NOMO-1 (cell line): ENCODE measurements around the gene UBE2Q2.
"Not testable (repeated sequence)": the region's sequence is repeated elsewhere in the genome, so short reads cannot be mapped to it uniquely, and the experiment has no call there.

Experiments used
- DNase-seq, 2 experiments: peaks; one replicate each; lab custom pipeline; 2025; ENCODE audit not compliant: unreplicated experiment in 2 of 2; lab: John Stamatoyannopoulos, UW

UBE2Q2 gene

GRCh38 chr15:75823860-75824613 lies 19.2 kb upstream of the UBE2Q2 start:
- no peak for DNase-seq

- no peak for DNase-seq
These were observed 15.6 kb upstream of the UBE2Q2 start for GRCh38 chr15:75827691-75828090.

GRCh38 chr15:75828429-75828828 lies 14.8 kb upstream of the UBE2Q2 start:
- no peak for DNase-seq

- DNase-seq, result no peak
These were observed 12.1 kb upstream of the UBE2Q2 start for GRCh38 chr15:75830910-75831805.

- DNase-seq, result no peak
These were observed 11.5 kb upstream of the UBE2Q2 start for GRCh38 chr15:75831806-75832102.

- no peak for DNase-seq
These were observed 11.1 kb upstream of the UBE2Q2 start for GRCh38 chr15:75832114-75832513.

- no peak for DNase-seq
These were observed 9.2 kb upstream of the UBE2Q2 start for GRCh38 chr15:75834021-75834420.

- DNase-seq, result peak; percentile 55 to 93
These were observed 7.0 kb upstream of the UBE2Q2 start for GRCh38 chr15:75835990-75836958.

- DNase-seq, result peak; percentile 85 to 91
These were observed 6.3 kb upstream of the UBE2Q2 start for GRCh38 chr15:75836959-75837334.

GRCh38 chr15:75840659-75841058 lies 2.6 kb upstream of the UBE2Q2 start:
- DNase-seq, result no peak

- DNase-seq, result no peak
These were observed 1.6 kb upstream of the UBE2Q2 start for GRCh38 chr15:75841626-75842025.

GRCh38 chr15:75843678-75844581 lies 683 bp downstream of the UBE2Q2 start:
- peak; percentile 40 to 62 for DNase-seq

GRCh38 chr15:75844629-75845335 lies 1.5 kb downstream of the UBE2Q2 start:
- no peak for DNase-seq

GRCh38 chr15:75849167-75849566 lies 5.9 kb downstream of the UBE2Q2 start:
- DNase-seq, result no peak

- no peak for DNase-seq
These were observed 7.5 kb downstream of the UBE2Q2 start for GRCh38 chr15:75850708-75851107.

- DNase-seq, result not testable (repeated sequence)
These were observed 8.3 kb downstream of the UBE2Q2 start for GRCh38 chr15:75851566-75851965.

GRCh38 chr15:75857886-75858285 lies 14.6 kb downstream of the UBE2Q2 start:
- DNase-seq, result no peak

- DNase-seq, result no peak
These were observed 18.6 kb downstream of the UBE2Q2 start for GRCh38 chr15:75861750-75862402.

- DNase-seq, result no peak
These were observed 19.5 kb downstream of the UBE2Q2 start for GRCh38 chr15:75862796-75863195.
